OCI-LY3 (cell line): ENCODE results near the gene IQCH.

Experiments
- H2AFZ ChIP-seq: fragments of 200-600, 300-600 bp; shearing (Covaris generic); 2 replicates; pipeline ENCODE4 v1.6.0; 2014; ENCODE audit warnings: antibody characterized with exemption, low read depth, low read length
- H3K27ac ChIP-seq: fragments of 200-600, 300-600 bp; sonication (generic); 2 replicates; pipeline ENCODE4 v1.5.1; 2014; ENCODE audit warnings: mild to moderate bottlenecking, low read length, moderate library complexity, mixed read lengths
- H3K27me3 ChIP-seq: fragments of 200-600, 300-600 bp; sonication (generic); 2 replicates; pipeline ENCODE4 v1.6.1; 2014; ENCODE audit warnings: low read depth, low read length, mixed read lengths
- H3K36me3 ChIP-seq: fragments of 200-600, 300-600 bp; sonication (generic); replicated peaks from 2 replicates; pipeline ENCODE3; 2014; ENCODE audit warnings: low read depth, low read length, mixed read lengths
- H3K4me1 ChIP-seq: fragments of 300-600, 200-600 bp; sonication (generic); 2 replicates; pipeline ENCODE4 v1.6.1; 2014; ENCODE audit warnings: low read length, mixed read lengths
- H3K4me2 ChIP-seq: fragments of 200-600, 300-600 bp; sonication (generic); 2 replicates; pipeline ENCODE4 v1.6.1; 2014; ENCODE audit warnings: low read length, mixed read lengths
- H3K4me3 ChIP-seq: fragments of 300-600, 200-600 bp; sonication (generic); 2 replicates; pipeline ENCODE4 v1.5.1; 2014; ENCODE audit warnings: antibody characterized with exemption, mild to moderate bottlenecking, low read length, moderate library complexity
- H3K79me2 ChIP-seq: fragments of 300-600, 200-600 bp; shearing (Covaris generic); 2 replicates; pipeline ENCODE4 v1.6.1; 2014; ENCODE audit warnings: mild to moderate bottlenecking, low read length, mixed read lengths
- H3K9ac ChIP-seq: fragments of 300-600, 200-600 bp; shearing (Covaris generic); 2 replicates; pipeline ENCODE4 v1.6.0; 2014; ENCODE audit warnings: mild to moderate bottlenecking, low read length, moderate library complexity
- H3K9me3 ChIP-seq: fragments of 200-600, 300-600 bp; shearing (Covaris generic); 2 replicates; pipeline ENCODE4 v1.6.1; 2014; ENCODE audit warnings: low read length, mixed read lengths; ENCODE audit not compliant: insufficient read depth
- H4K20me1 ChIP-seq: fragments of 200-600, 300-600 bp; sonication (generic); 2 replicates; pipeline ENCODE4 v1.6.1; 2016; ENCODE audit warnings: low read length, mixed read lengths; ENCODE audit not compliant: insufficient read depth
- EZH2phosphoT487 ChIP-seq: fragments of 200-600 bp; shearing (Covaris generic); IDR thresholded peaks from 2 replicates; pipeline ENCODE4 v1.6.1; 2018; ENCODE audit warnings: antibody characterized with exemption, mixed run types, low read depth
- TF ChIP-seq, protein P1 (sequence below): fragments of 200-600, 300-600 bp; sonication (generic); IDR thresholded peaks from 2 replicates; pipeline ENCODE4 v1.5.1; 2014; ENCODE audit warnings: antibody characterized with exemption, low read length, low read depth

The IQCH gene

GRCh38 chr15:67521783-67522568 lies 267.4 kb downstream of the IQCH start:
- Histone ChIP-seq H3K4me3 (peak overlapping the region; percentile 79), H3K79me2 (peaks cover 48% of the 10 kb centered on the region), H3K9ac (peak overlapping the region; percentile 93), H3K27me3 (no peaks in the 10 kb centered on the region), H3K4me1 (peaks cover 23% of the 10 kb centered on the region), H4K20me1 (peaks cover 7% of the 10 kb centered on the region), H3K4me2 (peak overlapping the region; percentile 76), H3K27ac (peak overlapping the region; percentile 81), H2AFZ (peak overlapping the region; percentile 69; the same call in 1 of the 2 replicates), H3K36me3 (no peaks in the 10 kb centered on the region), H3K9me3 (no peaks in the 10 kb centered on the region)
- TF ChIP-seq EZH2phosphoT487: no peak
- TF ChIP-seq, protein P1, sequence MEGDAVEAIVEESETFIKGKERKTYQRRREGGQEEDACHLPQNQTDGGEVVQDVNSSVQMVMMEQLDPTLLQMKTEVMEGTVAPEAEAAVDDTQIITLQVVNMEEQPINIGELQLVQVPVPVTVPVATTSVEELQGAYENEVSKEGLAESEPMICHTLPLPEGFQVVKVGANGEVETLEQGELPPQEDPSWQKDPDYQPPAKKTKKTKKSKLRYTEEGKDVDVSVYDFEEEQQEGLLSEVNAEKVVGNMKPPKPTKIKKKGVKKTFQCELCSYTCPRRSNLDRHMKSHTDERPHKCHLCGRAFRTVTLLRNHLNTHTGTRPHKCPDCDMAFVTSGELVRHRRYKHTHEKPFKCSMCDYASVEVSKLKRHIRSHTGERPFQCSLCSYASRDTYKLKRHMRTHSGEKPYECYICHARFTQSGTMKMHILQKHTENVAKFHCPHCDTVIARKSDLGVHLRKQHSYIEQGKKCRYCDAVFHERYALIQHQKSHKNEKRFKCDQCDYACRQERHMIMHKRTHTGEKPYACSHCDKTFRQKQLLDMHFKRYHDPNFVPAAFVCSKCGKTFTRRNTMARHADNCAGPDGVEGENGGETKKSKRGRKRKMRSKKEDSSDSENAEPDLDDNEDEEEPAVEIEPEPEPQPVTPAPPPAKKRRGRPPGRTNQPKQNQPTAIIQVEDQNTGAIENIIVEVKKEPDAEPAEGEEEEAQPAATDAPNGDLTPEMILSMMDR: no peak; the same call in 1 of the 2 replicates

DNA sequence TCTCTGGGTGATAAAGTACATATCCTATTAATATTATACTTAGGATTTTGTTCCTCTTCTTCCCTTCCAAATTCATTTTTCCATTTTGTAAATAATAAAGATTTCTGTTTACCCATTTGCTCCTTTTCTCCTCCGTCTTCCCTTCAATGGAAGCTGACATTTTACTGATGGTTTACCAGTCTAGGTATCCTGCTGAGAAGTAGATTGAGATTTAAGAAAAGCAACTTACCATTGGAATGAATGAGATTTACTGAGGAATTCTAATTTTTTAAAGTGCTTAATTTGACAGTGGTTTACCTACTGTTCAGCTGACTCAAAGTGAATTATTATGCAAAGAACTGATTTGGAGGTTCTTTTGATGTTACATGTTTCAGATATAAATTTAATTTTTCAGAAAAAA lies 268.7 kb downstream of the IQCH start:
- H3K4me3 ChIP-seq: peak overlapping the region; percentile 79; the same call in 1 of the 2 replicates

GRCh38 chr15:67524235-67524634 lies 269.6 kb downstream of the IQCH start:
- no peak overlapping the region for H2AFZ ChIP-seq
- no peak overlapping the region for H3K4me3 ChIP-seq
- TF ChIP-seq, protein P1: no peak
- TF ChIP-seq EZH2phosphoT487: no peak
- no peaks in the 10 kb centered on the region for H3K27me3 ChIP-seq
- H3K4me1 ChIP-seq: peaks cover 23% of the 10 kb centered on the region
- H3K9ac ChIP-seq: no peak overlapping the region
- no peaks in the 10 kb centered on the region for H3K9me3 ChIP-seq
- H3K27ac ChIP-seq: no peak overlapping the region
- peaks cover 7% of the 10 kb centered on the region for H4K20me1 ChIP-seq
- no peak overlapping the region; the same call in 1 of the 2 replicates for H3K4me2 ChIP-seq
- H3K36me3 ChIP-seq: peaks cover 2% of the 10 kb centered on the region
- H3K79me2 ChIP-seq: peaks cover 48% of the 10 kb centered on the region

More for the DNA sequence above, 268.7 kb downstream of the IQCH start:
- no peaks in the 10 kb centered on the region for H3K9me3 ChIP-seq
- peaks cover 48% of the 10 kb centered on the region for H3K79me2 ChIP-seq
- peaks cover 2% of the 10 kb centered on the region for H3K36me3 ChIP-seq
- no peak overlapping the region for H2AFZ ChIP-seq
- H3K4me2 ChIP-seq: peak overlapping the region; percentile 76
- TF ChIP-seq, protein P1: no peak
- TF ChIP-seq EZH2phosphoT487: no peak
- no peak overlapping the region for H3K9ac ChIP-seq
- H3K27ac ChIP-seq: no peak overlapping the region
- H3K4me1 ChIP-seq: peaks cover 23% of the 10 kb centered on the region
- peaks cover 7% of the 10 kb centered on the region for H4K20me1 ChIP-seq
- H3K27me3 ChIP-seq: no peaks in the 10 kb centered on the region

DNA sequence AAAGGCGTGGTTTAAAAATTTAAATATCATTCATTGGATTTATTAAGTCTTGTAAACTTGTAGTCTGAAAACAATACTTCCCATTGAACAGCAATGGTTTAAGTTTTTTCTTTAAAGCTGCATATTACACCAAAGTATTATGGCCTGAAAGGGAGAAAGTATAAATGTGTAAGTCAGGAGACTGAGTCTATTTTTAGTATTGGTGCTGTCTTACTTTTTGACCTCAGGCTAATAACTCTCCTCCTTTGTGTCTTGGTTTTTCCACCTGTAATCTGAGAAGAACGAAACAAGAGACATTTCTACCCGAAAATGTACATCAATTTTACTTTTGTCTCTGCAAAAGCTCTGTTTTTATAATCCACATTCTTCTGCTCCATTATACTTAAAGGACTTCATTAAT lies 273.9 kb downstream of the IQCH start:
- no peak overlapping the region for H3K27ac ChIP-seq
- no peak overlapping the region for H3K4me3 ChIP-seq
- no peak overlapping the region for H3K9ac ChIP-seq
- TF ChIP-seq, protein P1: no peak
- no peak for TF ChIP-seq EZH2phosphoT487
- no peak overlapping the region for H2AFZ ChIP-seq
- no peaks in the 10 kb centered on the region for H3K9me3 ChIP-seq
- H3K36me3 ChIP-seq: peaks cover 7% of the 10 kb centered on the region
- H4K20me1 ChIP-seq: no peaks in the 10 kb centered on the region
- peaks cover 20% of the 10 kb centered on the region for H3K79me2 ChIP-seq
- H3K4me2 ChIP-seq: no peak overlapping the region
- no peaks in the 10 kb centered on the region for H3K27me3 ChIP-seq
- H3K4me1 ChIP-seq: peaks cover 17% of the 10 kb centered on the region
